ENCODE results near the gene SCAMP1.
"Not testable (repeated sequence)": the region's sequence is repeated elsewhere in the genome, so short reads cannot be mapped to it uniquely, and the experiment has no call there.

The SCAMP1 gene

GRCh38 chr5:78420548-78420947 is 60.1 kb downstream of the SCAMP1 start:
- no peak for DNase-seq (ENCODE audit: low read depth, low spot score)

GRCh38 chr5:78424665-78425064 is 64.2 kb downstream of the SCAMP1 start:
- DNase-seq (ENCODE audit: low read depth, low spot score), result no peak

- DNase-seq (ENCODE audit: low read depth, low spot score), result peak; percentile 14
These were observed 69.0 kb downstream of the SCAMP1 start for GRCh38 chr5:78429332-78429980.

GRCh38 chr5:78430866-78431265 is 70.4 kb downstream of the SCAMP1 start:
- DNase-seq (ENCODE audit: low read depth, low spot score), result no peak

GRCh38 chr5:78433972-78434371 is 73.6 kb downstream of the SCAMP1 start:
- DNase-seq (ENCODE audit: low read depth, low spot score), result no peak

GRCh38 chr5:78447775-78448424 is 87.5 kb downstream of the SCAMP1 start:
- no peak for DNase-seq (ENCODE audit: low read depth, low spot score)

GRCh38 chr5:78449103-78449502 is 88.7 kb downstream of the SCAMP1 start:
- DNase-seq (ENCODE audit: low read depth, low spot score), result no peak

GRCh38 chr5:78457507-78457906 is 97.1 kb downstream of the SCAMP1 start:
- not testable (repeated sequence) for DNase-seq (ENCODE audit: low read depth, low spot score)

GRCh38 chr5:78458843-78459242 is 98.4 kb downstream of the SCAMP1 start:
- DNase-seq (ENCODE audit: low read depth, low spot score), result no peak

GRCh38 chr5:78467140-78467539 is 106.7 kb downstream of the SCAMP1 start:
- DNase-seq (ENCODE audit: low read depth, low spot score), result no peak

GRCh38 chr5:78467752-78468357 is 107.4 kb downstream of the SCAMP1 start:
- peak; percentile 53 for DNase-seq (ENCODE audit: low read depth, low spot score)

- no peak for DNase-seq (ENCODE audit: low read depth, low spot score)
These were observed 111.5 kb downstream of the SCAMP1 start for GRCh38 chr5:78471896-78472295.

GRCh38 chr5:78472469-78473106 is 112.2 kb downstream of the SCAMP1 start:
- peak; percentile 15 for DNase-seq (ENCODE audit: low read depth, low spot score)

- DNase-seq (ENCODE audit: low read depth, low spot score), result no peak
These were observed 113.3 kb downstream of the SCAMP1 start for GRCh38 chr5:78473751-78474150.

GRCh38 chr5:78475370-78475769 is 115.0 kb downstream of the SCAMP1 start:
- no peak for DNase-seq (ENCODE audit: low read depth, low spot score)

- DNase-seq (ENCODE audit: low read depth, low spot score), result no peak
These were observed 116.4 kb downstream of the SCAMP1 start for GRCh38 chr5:78476795-78477194.

- peak; percentile 29 for DNase-seq (ENCODE audit: low read depth, low spot score)
These were observed 122.5 kb downstream of the SCAMP1 start for GRCh38 chr5:78482948-78483347.

- DNase-seq (ENCODE audit: low read depth, low spot score), result no peak
These were observed 123.5 kb downstream of the SCAMP1 start for GRCh38 chr5:78483809-78484521.

- no peak for DNase-seq (ENCODE audit: low read depth, low spot score)
These were observed 125.8 kb downstream of the SCAMP1 start for GRCh38 chr5:78486218-78486617.

GRCh38 chr5:78487846-78488245 is 127.4 kb downstream of the SCAMP1 start:
- no peak for DNase-seq (ENCODE audit: low read depth, low spot score)

GRCh38 chr5:78490709-78491485 is 130.5 kb downstream of the SCAMP1 start:
- no peak for DNase-seq (ENCODE audit: low read depth, low spot score)

Data from astrocyte of the hippocampus (primary cell).